Fibroblast of skin of left biceps (primary cell): Measurements from ENCODE around the gene FOXN1.

Experiments
- DNase-seq, 2 experiments: peaks; one replicate each; pipeline ENCODE4 v3.0.0-alpha.2; 2013; ENCODE audit warnings: low read depth in 2 of 2

The FOXN1 gene

GRCh38 chr17:28547096-28547622, 41.0 kb downstream of the FOXN1 start:
- no peak for DNase-seq

- no peak for DNase-seq
Measured at GRCh38 chr17:28547623-28548416, 41.7 kb downstream of the FOXN1 start.

- no peak for DNase-seq
Measured at GRCh38 chr17:28548417-28549130, 42.4 kb downstream of the FOXN1 start.

GRCh38 chr17:28549236-28550132, 43.3 kb downstream of the FOXN1 start:
- DNase-seq = no peak

GRCh38 chr17:28550858-28551257, 44.7 kb downstream of the FOXN1 start:
- no peak for DNase-seq

GRCh38 chr17:28551421-28552175, 45.5 kb downstream of the FOXN1 start:
- DNase-seq = no peak

GRCh38 chr17:28552176-28552999, 46.2 kb downstream of the FOXN1 start, which contains the start of gene UNC119:
Gene UNC119, minus strand, starts transcription at chr17:28552624. Its CDS starts 67 bp downstream, at chr17:28552557.
- DNase-seq = peak in 1 of 2 experiments; percentile 12

- DNase-seq = no peak
Measured at GRCh38 chr17:28553000-28553505, 46.9 kb downstream of the FOXN1 start.

GRCh38 chr17:28554565-28554964, 48.4 kb downstream of the FOXN1 start:
- no peak for DNase-seq

- no peak for DNase-seq
Measured at GRCh38 chr17:28555022-28555421, 48.9 kb downstream of the FOXN1 start.

GRCh38 chr17:28563475-28563874, 57.3 kb downstream of the FOXN1 start:
- peak; percentile 31 to 38 for DNase-seq

- DNase-seq = no peak
Measured at GRCh38 chr17:28567604-28568003, 61.5 kb downstream of the FOXN1 start.

GRCh38 chr17:28569446-28569845, 63.3 kb downstream of the FOXN1 start:
- DNase-seq = no peak

GRCh38 chr17:28570716-28571360, 64.7 kb downstream of the FOXN1 start:
- DNase-seq = no peak

GRCh38 chr17:28571361-28572122, 65.4 kb downstream of the FOXN1 start, which contains the start of gene PIGS:
Gene PIGS, minus strand, starts transcription at chr17:28571524. Its CDS starts 28 bp downstream, at chr17:28571496.
- DNase-seq = peak; percentile 59 to 61

GRCh38 chr17:28572259-28573039, 66.3 kb downstream of the FOXN1 start:
- no peak for DNase-seq

GRCh38 chr17:28573040-28573380, 66.9 kb downstream of the FOXN1 start:
- DNase-seq = no peak

- DNase-seq = no peak
Measured at GRCh38 chr17:28573521-28573920, 67.4 kb downstream of the FOXN1 start.
